HG03457 (cell line): Measurements from ENCODE around the gene SELENBP1.

Source experiments
- ATAC-seq: cut with Tn5 transposase; IDR thresholded peaks from one replicate; pipeline ENCODE4 v1.9.1; 2021; ENCODE audit warnings: moderate number of reproducible peaks; ENCODE audit not compliant: unreplicated experiment

The SELENBP1 gene

DNA sequence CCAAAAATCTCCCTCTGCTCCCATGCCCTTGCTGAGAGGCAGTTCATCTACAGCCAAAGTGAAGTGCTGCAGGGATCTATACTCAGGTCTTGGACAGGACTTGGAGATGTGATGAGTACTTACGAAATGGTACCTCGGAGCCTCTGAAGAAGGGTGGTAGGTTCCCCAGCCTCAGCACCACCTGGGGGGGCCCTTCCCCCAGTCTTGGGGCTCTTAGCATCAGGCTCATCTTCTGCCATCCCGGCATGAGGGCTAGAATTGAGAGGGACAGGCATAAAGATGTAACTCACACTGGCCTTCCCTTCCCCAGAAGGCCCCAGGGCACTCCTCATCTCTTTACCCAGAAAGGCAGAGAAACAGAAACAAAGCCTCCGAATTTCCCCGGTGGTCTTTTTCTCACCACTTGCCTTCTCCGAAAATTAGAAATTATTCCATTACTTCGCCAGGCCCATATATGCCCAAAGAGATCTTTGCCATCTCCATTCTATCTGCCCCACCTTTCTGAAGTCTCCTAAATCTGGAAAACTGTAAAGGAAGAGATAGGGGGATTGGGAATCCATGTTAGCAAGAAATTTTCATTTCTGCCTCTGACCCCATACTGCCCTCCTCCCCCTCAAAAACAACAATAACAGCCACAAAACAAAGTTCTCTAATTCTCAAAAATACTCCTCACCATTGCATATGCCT, 26.3 kb downstream of the SELENBP1 start:
- no peak for ATAC-seq

DNA sequence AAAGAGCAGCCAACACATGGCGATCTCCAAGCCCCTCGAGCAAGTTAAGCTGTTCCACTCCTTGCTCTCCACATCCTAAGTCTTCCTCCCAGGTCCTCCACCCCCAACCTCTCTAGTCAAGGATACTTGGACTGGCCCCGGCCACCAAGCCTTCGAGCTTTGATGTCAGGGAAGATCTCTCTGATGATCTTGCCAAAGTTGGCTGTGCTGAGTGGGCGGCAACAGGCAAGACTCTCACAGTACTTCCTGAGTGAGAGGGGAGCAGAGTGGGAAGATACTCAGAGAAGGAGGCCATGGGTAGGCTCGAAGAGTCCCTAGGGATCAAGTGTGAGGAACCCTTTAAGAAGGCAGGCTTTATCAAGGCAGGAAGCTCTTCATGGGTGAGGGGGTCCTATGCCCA, 28.2 kb downstream of the SELENBP1 start:
- ATAC-seq, result no peak

DNA sequence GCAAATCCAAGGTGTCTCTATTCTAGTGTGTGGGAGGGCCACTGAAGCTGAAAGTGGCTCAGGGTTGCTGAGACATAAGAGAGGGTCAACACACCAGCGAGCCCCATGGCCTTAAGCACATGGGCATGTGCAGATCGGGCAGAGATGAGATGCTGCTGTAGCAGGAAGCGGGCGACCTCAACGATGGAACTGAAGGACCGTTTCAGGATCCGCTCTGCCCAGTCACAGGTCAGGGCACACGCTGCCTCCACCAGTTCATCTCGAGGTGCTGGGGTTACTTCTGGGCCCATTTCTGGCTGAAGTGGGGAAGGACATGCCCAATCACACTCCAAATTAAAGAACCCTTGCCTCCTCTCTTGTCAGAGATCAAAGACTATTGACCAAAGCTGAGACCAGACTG, 28.9 kb downstream of the SELENBP1 start:
- no peak for ATAC-seq

DNA sequence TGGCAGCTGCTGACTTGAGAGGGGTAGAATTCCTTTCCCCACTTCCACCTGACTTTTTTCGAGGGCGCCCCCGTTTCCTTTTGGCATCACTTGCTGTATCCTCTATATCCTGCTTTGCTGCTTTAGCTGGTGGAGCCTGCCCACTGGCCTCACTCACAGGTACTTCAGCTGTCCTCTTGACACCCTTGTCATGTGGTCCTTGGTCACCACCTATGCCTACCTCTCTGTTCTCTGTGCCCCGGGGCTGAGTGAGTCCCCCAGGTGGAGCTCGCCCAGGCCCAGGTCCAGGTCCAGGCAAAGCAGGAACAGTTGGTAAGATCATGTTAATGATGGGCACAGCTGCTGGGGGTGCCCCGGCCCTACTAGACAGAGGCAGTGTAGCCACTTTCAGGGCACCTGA, 29.9 kb downstream of the SELENBP1 start:
- no peak for ATAC-seq

DNA sequence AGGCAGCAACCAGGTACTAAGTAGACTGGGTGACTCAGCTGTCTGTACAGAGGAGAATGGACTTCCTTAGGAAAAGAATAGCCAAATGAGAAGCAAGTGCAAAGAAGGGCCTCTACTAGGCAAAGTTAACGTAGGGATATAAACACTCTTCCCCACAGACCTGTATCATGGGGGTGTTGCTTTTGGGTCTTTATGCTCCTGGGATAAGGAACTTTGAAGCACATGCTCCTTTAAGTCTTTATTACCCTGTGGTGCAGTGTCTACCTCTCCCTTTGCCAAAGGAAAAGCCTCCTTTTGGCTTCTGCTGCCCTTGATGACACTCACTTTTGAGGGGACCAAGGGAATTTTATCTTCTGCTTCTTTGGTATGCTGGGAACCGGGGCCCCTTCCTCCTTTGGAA, 30.5 kb downstream of the SELENBP1 start:
- ATAC-seq, result no peak

DNA sequence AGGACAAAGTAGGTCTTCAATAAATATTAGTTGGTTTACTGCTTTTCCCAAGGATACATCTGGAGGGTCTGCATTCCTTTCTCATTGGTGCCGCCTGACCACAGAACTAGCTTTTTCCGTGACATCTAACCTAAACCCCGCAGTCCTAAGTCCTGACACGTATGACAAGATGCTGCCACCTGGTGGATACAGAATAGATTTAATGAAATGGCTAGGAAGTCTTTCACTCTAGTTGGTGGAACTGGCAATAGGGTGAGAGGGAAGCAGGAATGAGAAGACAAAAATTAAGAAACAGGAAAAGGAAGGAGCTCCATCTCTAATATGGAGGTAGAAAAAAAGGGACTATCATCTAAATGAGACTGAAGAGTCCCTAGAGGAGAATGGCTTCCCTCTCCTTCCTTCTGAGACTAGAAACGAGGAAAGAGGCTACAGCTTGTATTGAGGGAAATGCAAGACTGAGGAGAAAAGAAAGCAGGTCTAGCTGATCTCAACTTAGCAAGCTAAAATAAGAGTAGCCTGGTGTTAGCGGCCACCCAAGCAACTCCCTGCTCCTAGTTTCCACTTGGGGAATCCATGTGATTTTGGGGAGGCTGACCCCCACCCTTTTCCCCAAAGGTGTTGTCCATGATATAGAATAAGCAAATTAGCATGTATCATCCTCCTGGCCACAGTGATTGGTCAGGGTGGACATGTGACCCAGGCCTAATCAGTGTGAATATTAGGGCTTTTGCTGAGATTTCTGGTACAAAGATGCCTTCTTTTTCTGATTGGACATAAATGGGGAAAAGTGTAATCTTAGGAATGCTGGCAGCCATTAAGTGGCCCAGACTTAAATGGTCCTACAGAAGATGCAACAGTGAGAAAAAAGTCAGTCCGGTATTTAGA, 31.4 kb downstream of the SELENBP1 start:
- ATAC-seq, result no peak

DNA sequence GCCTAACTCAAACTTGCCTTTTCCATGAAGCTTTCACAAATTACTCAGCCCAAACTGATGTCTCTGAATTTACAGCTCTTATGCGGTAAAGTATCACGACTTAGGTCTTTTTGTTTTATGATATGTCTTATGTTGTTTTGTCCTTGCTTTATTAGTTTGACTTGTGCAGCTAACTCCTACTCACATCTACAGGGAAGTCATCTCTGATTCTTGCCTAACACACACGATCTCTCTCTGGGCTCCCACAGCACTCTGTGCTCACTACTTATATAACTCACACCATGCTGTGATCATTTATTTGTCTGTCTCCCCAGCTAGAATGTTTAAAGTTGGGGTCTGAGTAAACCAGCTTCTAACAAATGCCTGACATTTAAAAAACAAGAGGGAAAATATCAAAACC, 35.9 kb downstream of the SELENBP1 start:
- ATAC-seq, result no peak

DNA sequence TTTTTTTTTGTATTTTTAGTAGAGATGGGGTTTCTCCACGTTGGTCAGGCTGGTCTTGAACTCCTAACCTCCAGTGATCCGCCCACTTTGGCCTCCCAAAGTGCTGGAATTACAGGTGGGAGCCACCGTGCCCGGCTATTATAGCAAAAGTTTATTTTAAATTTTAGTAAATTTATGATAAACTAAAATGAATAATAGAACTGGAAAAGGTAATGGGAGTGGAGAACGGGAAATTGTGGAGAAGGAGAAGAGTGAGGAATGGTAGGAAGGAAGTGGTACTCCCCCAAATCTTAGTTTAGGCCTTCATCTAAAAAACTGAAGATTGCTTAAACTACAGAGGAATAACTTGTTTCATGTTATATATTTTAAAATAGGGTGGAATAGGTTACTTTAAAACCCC, 37.7 kb downstream of the SELENBP1 start:
- ATAC-seq, result no peak

DNA sequence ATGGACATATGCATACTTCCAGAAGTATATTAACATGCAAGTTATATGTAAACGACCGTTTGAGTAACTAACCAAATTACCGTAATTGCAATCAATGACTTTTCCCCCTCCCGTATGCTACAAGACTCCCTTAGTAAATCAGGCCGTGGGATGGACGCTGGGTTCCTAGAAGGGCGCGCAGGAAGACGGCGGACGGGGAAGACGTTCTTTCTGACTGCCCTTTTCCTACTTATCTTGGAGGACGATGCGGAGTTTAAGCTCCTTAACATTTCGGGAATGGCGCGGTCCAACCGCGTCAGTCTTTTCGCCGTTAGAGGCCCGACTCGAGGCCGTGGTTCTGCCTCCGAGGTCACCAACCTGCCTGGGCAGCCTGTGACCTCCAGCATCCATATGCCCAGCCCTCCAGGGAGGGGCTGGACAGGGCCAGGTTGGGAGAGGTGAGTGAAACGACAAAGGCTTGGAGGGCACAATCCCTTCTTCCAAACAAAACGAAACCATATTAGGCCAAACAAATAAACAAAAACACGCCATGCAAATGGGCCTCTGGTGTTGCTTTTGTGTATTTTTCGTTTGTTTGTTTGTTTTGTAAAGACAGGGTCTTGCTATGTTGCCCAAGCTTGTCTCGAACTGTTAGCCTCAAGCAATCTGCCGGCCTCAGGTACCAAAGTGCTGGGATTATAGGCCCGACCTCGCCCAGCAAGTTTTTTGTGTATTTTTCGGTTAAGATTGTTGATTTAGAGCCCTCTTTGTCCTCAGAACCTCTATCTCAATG, 44.4 kb downstream of the SELENBP1 start:
- ATAC-seq, result no peak

DNA sequence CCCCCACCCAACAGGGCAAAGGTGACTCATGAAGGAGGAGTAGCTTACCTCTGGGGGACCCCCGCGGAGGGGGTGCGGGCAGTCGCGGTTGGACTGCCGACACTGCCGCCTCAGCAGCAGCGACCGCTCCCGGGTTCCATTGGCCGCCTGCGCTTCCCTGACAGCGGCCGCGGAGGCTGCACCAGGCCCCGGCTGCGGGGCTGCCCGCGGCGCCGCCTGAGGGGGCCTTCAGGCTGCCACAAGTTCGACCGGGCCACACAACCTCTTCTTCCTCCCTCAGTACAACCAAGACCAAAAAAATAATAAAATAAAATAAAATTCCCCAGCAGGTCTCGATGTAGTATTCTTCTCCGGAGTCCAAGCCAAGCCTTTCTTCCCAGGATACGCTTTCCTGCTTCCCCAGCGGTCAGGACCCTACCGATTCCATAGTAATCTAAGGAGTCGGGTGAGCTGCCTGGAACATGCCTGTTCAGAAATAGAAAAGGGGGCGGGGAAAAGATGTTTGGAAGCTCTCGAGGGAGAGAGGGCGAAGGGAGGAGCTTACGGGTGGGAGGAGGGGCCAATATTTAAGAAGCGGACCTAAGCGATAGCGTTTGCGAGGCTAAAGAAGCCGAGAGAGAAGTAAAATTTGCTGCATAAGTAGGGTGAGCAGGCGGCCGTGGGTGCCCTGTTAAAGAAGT, 45.1 kb downstream of the SELENBP1 start, which contains the start of gene PI4KB:
Gene PI4KB, minus strand, starts transcription at position 194 of the 680 bp plus-strand sequence. CDS start 10,935 bp downstream, outside the sequence.
- ATAC-seq, result no peak

DNA sequence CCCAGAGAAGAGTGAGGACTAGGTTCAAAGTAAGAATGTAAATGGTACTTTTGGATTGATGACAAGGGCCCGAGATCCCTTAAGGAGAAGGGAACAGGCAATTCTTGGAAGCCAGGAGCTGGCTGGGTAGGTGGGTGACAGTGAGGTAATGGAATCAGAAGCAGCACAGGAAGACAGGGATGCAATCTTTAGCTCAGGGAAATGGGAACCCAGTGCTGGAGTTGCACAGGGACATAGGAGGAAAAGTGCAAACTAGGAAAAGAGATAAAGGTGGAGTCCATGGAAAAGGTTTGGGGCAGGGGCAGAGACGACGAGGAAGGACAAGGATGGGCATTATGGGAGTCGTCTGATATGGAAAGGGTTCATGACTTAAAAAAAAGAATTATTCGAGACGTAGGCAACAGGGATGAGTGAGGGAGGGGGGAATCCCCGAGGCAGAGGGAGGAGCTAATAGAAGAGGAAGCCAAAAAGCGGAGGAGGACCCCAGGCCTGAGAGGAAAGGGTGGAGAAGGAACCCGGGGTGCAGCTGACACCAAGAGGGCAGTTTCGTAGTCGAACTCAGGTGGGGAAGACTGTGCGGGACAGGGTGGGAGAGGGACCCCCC, 45.8 kb downstream of the SELENBP1 start:
- no peak for ATAC-seq

DNA sequence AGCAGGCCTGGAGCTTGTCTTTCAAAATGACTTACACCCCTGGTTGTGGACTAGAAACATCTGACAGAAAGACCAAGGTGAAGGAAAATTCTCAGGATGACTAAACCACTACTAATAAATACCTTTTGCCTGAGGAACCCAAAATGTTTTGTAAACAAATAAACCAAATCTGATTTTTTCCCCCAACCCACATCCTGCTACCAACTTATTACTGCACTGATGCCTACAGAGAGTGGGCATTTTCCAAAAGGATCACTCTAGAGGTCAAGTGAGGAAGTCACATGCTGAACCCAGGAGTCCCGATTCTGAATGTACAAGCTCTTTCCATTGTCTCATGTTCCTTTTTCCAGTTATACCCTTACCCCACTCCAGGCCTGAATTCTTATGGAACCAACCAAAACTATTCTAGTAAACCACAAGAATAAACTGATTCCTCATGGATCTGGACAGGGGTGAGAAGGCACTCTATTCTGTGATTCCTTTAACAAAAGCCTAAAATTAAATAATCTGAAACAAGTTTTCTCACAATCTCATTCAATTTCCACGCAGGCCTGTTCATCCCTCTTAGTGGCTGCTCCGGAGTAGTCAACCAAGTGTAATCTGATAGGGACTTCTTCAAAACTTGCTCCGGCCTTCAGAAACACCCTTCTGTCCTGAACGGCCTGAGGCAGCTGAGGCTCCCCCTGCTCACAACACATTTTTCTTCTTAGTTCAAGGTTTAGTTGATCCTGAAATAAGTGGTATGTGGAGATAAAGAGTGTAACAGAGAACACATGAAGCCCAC, 46.7 kb downstream of the SELENBP1 start:
- ATAC-seq, result no peak

DNA sequence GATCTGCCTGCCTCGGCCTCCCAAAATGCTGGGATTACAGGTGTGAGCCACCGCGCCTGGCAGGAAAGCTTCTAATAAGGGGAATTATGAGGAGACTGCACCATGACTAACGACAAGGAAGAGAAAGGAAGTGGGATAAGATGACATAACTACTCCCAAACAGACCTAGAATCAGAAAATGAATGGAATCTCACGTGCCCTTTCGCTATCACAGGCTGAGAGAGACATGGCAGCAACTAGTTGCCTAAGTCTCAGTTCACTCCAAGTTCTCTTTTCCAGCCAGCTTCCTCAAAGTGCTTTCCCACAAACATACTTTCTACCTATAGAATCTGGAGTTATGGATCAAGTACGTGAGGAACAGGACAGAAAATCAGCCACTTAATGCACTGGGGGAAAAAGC, 47.3 kb downstream of the SELENBP1 start:
- ATAC-seq, result no peak

DNA sequence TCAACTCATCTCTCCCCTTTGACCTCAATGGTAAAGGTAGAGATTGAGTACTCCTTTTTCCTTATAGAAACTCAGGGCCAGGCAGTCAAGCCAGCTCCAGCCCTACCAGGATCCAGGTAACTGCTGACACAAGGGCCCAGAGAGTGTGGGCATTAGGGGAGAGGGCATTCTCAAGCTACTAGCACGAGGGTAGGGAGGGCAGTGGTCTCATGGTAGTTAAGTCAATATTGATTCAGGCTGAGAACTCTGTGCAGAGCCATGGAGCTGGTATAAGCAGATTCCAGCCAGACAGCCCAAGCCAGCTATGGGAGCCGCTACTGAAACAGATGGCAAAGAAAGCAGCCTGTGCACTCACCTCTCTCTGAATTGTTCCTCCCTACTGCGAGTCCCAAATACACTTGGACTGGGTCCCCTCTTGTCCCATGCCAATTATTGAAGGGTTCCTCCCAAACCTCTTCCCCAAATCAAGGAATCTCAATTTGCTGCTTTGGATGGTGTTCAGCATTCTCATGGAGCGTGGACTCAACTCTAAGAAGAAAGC, 48.0 kb downstream of the SELENBP1 start:
- ATAC-seq, result no peak

DNA sequence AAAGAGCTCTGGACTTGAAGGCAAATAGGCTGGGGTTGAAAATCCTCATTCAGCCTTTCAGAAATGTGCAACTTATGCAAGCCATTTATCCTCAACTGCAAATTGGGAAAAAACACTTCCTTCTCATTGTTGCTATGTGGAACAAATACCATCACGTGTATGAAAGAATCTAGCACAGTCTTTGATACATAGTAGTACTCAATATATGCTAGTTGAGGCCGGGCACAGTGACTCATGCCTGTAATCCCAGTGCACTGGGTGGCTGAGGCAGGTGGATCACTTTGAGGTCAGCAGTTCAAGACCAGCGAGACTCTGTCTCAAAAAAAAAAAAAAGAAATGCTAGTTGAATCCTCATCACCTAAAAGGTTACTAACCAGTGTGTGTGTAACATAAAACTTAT, 53.5 kb downstream of the SELENBP1 start:
- ATAC-seq, result no peak

DNA sequence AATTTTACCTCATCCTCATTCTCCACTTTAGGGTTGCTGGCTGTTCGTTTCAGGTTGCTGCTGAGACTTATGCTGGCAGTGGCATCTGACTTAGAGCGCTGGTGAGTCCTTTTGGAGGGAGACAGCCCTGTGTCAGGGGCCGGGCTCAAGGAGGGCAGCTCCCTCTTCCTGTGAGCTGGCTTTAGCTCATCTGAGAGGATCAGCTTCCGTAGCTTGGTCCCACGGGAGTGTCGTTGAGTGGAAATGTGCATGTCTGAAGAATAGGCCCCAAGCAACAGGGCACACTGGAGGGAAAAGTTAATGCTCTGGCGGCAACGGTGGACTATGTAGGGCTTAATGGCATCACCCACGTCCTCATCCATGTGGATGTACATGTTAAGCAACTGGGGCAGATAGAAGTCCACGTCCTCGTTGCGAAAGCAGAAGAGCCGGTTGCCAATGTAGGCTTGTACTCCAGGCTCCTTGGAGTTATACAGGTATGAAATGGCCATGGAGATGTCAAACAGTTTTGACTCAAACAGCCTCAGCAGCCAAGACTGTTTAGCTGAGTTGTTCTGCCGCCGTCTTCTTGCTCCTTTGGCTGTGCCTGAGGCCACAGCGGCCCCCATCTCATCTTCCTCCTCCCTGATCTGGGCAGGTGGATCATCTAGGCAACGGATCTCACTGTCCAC, 56.8 kb downstream of the SELENBP1 start:
- no peak for ATAC-seq
